Thymus (tissue), 11 donors: ENCODE data around the gene GDE1. TPM values are rescaled to one million over a fixed set of nuclear protein-coding genes. Genes with fewer than 3 reads are reported as not detected.

Source experiments
- DNase-seq, 9 donors: peaks; one replicate each; pipeline ENCODE4 v3.0.0-alpha.2; 2013; ENCODE audit warnings: low spot score in 9 of 9, low read depth in 6 of 9, missing footprints in 1 of 9
- H3K27ac ChIP-seq, 2 donors: one replicate each; pipeline ENCODE4 v1.5.1; 2013; ENCODE audit warnings: control low read depth in 1 of 2, low read depth in 1 of 2, low read length in 1 of 2, mild to moderate bottlenecking in 1 of 2, moderate library complexity in 1 of 2
- H3K27me3 ChIP-seq, 2 donors: one replicate each; pipeline ENCODE4 v1.5.1; 2013; ENCODE audit warnings: low read length in 1 of 2; ENCODE audit not compliant: control insufficient read depth in 2 of 2, insufficient read depth in 1 of 2
- H3K36me3 ChIP-seq, 2 donors: one replicate each; pipeline ENCODE4 v1.5.1; 2013; ENCODE audit warnings: low read length in 1 of 2, mild to moderate bottlenecking in 1 of 2, moderate library complexity in 1 of 2; ENCODE audit not compliant: control insufficient read depth in 2 of 2, insufficient read depth in 2 of 2
- H3K4me1 ChIP-seq, 2 donors: one replicate each; pipeline ENCODE4 v1.5.1; 2013; ENCODE audit warnings: low read length in 2 of 2; ENCODE audit not compliant: control insufficient read depth in 2 of 2, insufficient read depth in 2 of 2
- H3K4me3 ChIP-seq, 2 donors: one replicate each; pipeline ENCODE4 v1.5.1; 2013; ENCODE audit warnings: low read length in 2 of 2, control low read depth in 1 of 2, mild to moderate bottlenecking in 1 of 2
- H3K9me3 ChIP-seq, 2 donors: one replicate each; pipeline ENCODE4 v1.5.1; 2013; ENCODE audit warnings: low read length in 1 of 2, mild to moderate bottlenecking in 1 of 2; ENCODE audit not compliant: control insufficient read depth in 2 of 2, insufficient read depth in 1 of 2
- WGBS: extraction: QIAGEN DNeasy Blood & Tissue Kit; methylation state at CpG from one replicate; pipeline ENCODE4 v1.1.7; 2013; 5-methylcytosine and 5-hydroxymethylcytosine counted together
- polyA plus RNA-seq: library from polyadenylated mRNA; stranded (reverse); fragments of 200-250 nt; gene quantifications from one replicate; pipeline ENCODE4 v1.2.3, GENCODE V29; 2013
- total RNA-seq: library from RNA; stranded (reverse); fragments of 120-200 nt; gene quantifications from one replicate; pipeline ENCODE4 v1.2.4, GENCODE V29; 2013
- donor health status: healthy.

The GDE1 gene
- total and polyA plus RNA-seq, 2 donors: 19.7 to 26.0 TPM

DNA sequence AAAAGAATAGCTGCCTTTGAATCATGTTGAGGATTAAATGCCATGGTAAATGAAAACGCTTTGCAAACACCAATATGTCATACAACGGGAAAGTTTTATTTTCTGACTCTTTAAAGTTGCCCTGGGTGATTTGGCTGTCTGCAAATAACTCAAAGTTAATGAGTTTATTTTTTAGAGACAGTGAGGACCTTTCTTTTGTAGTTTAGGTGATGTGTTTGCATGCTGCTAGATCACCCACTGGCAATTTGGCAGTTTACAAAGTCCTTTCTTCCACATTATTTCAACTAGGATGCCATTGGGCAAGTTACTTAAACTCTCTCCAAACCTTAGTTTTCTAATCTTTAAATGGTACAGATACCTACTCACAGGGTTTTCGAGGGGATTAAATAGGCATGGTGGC, 37.8 kb downstream of the GDE1 start:
- Histone ChIP-seq H3K27me3 (no peaks in the 10 kb centered on the region), H3K36me3 (no peaks in the 10 kb centered on the region), H3K27ac (no peak overlapping the region), H3K4me1 (no peaks in the 10 kb centered on the region), H3K4me3 (no peak overlapping the region), H3K9me3 (no peaks in the 10 kb centered on the region)
- 98% methylated on average over 3 of the region's 3 CpGs for WGBS
- DNase-seq: no peak

GRCh38 chr16:19482291-19482690, 39.6 kb downstream of the GDE1 start:
- no peaks in the 10 kb centered on the region for H3K9me3 ChIP-seq
- no peak overlapping the region for H3K4me3 ChIP-seq
- no peaks in the 10 kb centered on the region for H3K36me3 ChIP-seq
- H3K4me1 ChIP-seq: no peaks in the 10 kb centered on the region
- H3K27me3 ChIP-seq: no peaks in the 10 kb centered on the region
- no peak overlapping the region for H3K27ac ChIP-seq
- WGBS: 98% methylated on average over 1 of the region's 1 CpG
- no peak for DNase-seq

- Histone ChIP-seq H3K27me3 (no peaks in the 10 kb centered on the region), H3K4me1 (no peaks in the 10 kb centered on the region), H3K9me3 (no peaks in the 10 kb centered on the region), H3K4me3 (no peak overlapping the region), H3K36me3 (no peaks in the 10 kb centered on the region), H3K27ac (no peak overlapping the region)
- 95% methylated on average over 5 of the region's 5 CpGs for WGBS
- no peak for DNase-seq
Measured at GRCh38 chr16:19481769-19482168, 40.1 kb downstream of the GDE1 start.

DNA sequence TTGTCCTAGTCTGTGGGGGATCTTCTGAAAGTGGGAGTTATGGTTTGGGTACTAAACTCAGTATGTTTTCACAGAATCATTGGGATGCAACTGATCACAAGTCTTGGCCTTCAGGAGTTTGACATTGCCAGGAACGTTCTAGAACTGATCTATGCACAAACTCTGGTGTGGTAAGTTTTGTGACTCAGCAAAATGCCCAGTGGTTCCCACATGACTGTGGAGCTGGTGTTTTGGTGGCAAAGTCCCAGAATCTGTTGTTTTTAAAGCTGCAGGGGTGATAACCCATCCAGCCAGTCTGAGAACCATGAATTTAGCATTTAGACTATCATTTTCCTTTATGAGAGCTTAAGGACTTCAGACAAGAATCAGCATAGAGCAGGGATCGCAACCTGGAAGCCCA, 40.6 kb downstream of the GDE1 start:
- Histone ChIP-seq H3K4me1 (no peaks in the 10 kb centered on the region), H3K36me3 (no peaks in the 10 kb centered on the region), H3K4me3 (no peak overlapping the region), H3K9me3 (no peaks in the 10 kb centered on the region), H3K27me3 (no peaks in the 10 kb centered on the region), H3K27ac (no peak overlapping the region)
- WGBS: 88% methylated on average over 2 of the region's 2 CpGs
- DNase-seq: no peak

DNA sequence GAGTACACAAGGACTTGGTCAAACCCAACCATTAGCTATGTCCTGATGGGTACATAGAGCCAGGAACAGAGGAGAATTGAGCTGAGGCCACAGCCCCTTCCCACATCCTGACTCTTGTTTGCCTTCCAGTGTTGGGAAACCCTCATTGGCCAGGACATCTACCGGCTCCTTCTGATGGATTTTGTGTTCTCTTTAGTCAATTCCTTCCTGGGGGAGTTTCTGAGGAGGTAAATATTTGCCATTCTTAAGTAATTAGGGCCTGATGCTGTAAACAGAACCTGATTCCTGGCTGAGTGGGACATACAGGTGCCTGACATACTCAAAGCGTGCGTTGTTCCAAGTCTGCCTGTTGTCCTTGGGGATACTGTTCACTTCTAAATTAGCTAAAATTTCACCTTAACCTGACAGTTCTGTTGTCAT, 42.6 kb downstream of the GDE1 start:
- 76% methylated on average over 3 of the region's 3 CpGs for WGBS
- Histone ChIP-seq H3K27ac (no peak overlapping the region), H3K36me3 (no peaks in the 10 kb centered on the region), H3K27me3 (no peaks in the 10 kb centered on the region), H3K9me3 (no peaks in the 10 kb centered on the region), H3K4me1 (no peaks in the 10 kb centered on the region), H3K4me3 (no peak overlapping the region)
- no peak for DNase-seq

DNA sequence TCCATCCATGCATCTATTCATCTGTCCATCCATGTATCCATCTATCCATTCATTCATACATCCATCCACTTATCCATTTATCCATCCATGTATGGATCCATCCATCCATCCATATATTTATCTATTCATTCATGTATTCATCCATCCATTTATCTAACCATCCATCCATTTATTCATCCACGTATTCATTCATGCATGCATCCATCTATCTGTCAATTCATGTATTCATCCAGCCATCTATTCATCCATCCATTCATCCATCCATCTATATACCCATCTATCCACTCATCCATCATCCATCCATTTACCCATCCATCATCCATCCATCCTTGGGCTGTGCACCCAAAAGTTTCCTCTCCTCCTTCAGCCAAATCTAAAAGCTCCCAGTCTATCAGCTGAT, 43.4 kb downstream of the GDE1 start:
- Histone ChIP-seq H3K27me3 (no peaks in the 10 kb centered on the region), H3K9me3 (no peaks in the 10 kb centered on the region), H3K27ac (no peak overlapping the region), H3K4me1 (no peaks in the 10 kb centered on the region), H3K4me3 (no peak overlapping the region), H3K36me3 (no peaks in the 10 kb centered on the region)
- 55% methylated on average over 1 of the region's 1 CpG for WGBS
- no peak for DNase-seq

DNA sequence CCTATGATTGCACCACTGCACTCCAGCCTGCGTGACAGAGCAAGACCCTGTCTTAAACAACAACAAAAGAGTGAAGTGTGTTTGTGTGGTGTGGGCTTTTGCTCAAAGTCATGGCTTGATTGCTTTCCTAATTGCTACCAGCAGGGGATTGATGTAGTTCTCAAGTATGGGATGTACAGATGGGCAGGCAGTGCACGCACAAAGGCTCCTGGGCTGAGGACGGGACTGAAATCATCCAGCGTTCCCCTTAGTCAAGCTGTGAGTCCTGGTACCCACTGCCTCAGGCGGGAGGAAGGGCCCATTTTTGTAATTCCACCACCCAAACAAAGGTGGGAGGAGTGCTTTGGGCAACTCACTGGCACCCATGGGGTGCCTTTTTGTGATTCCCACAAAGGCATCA, 47.3 kb downstream of the GDE1 start:
- Histone ChIP-seq H3K4me3 (no peak overlapping the region), H3K27ac (no peak overlapping the region), H3K36me3 (no peaks in the 10 kb centered on the region), H3K9me3 (no peaks in the 10 kb centered on the region), H3K27me3 (no peaks in the 10 kb centered on the region), H3K4me1 (no peaks in the 10 kb centered on the region)
- 86% methylated on average over 5 of the region's 5 CpGs for WGBS
- DNase-seq: no peak

GRCh38 chr16:19472482-19472881, 49.4 kb downstream of the GDE1 start:
- Histone ChIP-seq H3K9me3 (no peaks in the 10 kb centered on the region), H3K27ac (no peak overlapping the region), H3K4me1 (no peaks in the 10 kb centered on the region), H3K4me3 (no peak overlapping the region), H3K27me3 (no peaks in the 10 kb centered on the region), H3K36me3 (no peaks in the 10 kb centered on the region)
- 95% methylated on average over 6 of the region's 6 CpGs for WGBS
- DNase-seq: no peak

GRCh38 chr16:19468300-19468699, 53.6 kb downstream of the GDE1 start:
- no peaks in the 10 kb centered on the region for H3K9me3 ChIP-seq
- H3K4me3 ChIP-seq: no peak overlapping the region
- no peaks in the 10 kb centered on the region for H3K4me1 ChIP-seq
- 97% methylated on average over 3 of the region's 3 CpGs for WGBS
- H3K36me3 ChIP-seq: no peaks in the 10 kb centered on the region
- H3K27me3 ChIP-seq: no peaks in the 10 kb centered on the region
- no peak overlapping the region for H3K27ac ChIP-seq
- DNase-seq: no peak
